Stimulated activated CD4-positive, alpha-beta T cell treated with anti-CD3 and anti-CD28 coated beads, Interleukin-15, amount 100 ng/mL, for 24 hours (primary cell): ENCODE results near the gene HIBCH.
"Not testable (repeated sequence)": the region's sequence is repeated elsewhere in the genome, so short reads cannot be mapped to it uniquely, and the experiment has no call there.

Experiments used
- DNase-seq: peaks from one replicate; pipeline ENCODE4 v3.0.0-alpha.2; 2020

The HIBCH gene, protein sequence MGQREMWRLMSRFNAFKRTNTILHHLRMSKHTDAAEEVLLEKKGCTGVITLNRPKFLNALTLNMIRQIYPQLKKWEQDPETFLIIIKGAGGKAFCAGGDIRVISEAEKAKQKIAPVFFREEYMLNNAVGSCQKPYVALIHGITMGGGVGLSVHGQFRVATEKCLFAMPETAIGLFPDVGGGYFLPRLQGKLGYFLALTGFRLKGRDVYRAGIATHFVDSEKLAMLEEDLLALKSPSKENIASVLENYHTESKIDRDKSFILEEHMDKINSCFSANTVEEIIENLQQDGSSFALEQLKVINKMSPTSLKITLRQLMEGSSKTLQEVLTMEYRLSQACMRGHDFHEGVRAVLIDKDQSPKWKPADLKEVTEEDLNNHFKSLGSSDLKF

DNA sequence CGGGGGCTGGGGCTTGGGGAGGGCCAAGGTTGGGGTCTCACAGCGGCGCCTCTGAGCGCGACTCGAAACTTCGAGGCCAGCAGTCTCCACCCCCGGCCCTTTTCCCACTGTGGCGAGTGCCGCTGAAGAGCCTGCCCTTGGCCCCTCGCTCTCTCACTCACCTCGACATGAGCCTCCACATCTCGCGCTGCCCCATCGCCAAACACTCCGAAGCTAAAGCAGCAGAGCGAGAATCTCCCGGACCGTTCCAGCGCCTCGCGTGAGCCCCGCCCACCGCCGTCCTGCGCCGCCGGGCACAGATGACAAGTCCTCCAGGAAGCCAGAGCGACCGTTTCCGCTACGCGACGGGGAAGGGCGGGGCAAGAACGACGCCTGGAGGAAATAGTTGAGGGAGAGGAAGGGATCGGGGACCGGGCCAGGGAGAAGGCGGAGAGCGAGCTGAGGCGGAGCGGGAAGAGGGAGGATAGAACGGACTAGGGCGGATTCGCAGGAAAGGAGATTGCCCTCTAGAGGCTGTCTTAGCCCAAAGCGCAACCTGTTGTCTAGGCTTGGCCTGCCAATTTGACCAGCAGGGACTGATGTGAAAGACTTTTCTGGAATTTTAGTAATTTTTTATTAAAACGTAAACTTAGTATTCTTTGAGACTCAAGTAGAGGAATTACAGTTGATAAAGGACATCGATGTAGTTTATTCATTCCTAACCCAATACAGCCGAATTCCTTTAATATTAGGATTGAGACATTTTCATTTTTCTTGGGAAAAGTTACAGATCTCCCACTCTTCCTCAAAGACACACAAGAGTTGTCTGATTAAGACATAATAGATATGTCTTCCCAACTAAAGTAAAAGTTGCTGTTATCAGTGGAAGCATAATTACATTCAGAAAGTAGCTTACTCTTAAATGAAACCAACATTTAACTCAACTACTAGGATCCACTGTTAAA lies at the start of gene HIBCH:
Gene HIBCH, minus strand, starts transcription at position 272 of the 944 bp plus-strand sequence. Its CDS starts 76 bp downstream, at position 196.
- peak; percentile 97 for DNase-seq

DNA sequence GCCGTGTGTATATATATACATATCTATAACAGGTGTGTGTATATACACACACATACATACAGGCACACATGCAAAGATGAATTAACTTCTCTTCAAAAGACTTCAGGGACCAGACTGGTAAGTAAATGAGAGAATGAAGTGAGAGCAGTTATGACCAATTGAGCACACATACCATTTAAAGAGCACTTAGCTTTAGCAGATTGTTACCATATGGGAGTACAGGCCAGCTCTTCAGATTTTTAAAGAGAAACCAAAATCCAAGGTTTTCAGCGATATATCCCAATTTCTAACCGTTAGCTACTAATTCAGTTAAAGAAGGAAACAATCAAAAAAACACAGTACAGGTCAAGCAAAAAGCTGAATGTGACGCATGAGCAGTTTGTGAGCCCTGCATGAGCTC lies 47.5 kb upstream of the HIBCH start:
- DNase-seq = no peak

DNA sequence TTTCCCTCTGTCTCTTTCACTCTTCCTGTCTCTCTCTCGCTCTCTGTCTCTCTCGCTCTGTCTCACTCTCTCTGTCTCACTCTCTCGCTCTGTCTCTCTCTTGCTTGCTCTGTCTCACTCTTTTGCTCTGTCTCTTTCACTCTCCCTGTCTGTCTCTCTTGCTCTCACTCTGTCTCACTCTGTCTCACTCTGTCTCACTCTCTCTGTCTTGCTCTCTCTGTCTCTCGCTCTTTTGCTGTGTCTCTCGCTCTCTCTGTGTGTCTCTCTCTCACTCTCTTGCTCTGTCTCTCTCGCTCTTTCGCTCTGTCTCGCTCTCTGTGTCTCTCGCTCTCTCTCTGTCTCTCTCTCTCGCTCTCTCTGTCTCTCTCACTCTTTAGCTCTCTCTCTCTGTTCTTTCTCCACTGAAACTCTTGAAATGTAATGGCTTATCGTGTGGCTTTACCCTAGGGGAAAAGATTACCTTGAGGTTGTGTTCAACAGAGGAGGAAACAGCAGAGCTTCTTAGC lies 46.7 kb upstream of the HIBCH start:
- no peak for DNase-seq

DNA sequence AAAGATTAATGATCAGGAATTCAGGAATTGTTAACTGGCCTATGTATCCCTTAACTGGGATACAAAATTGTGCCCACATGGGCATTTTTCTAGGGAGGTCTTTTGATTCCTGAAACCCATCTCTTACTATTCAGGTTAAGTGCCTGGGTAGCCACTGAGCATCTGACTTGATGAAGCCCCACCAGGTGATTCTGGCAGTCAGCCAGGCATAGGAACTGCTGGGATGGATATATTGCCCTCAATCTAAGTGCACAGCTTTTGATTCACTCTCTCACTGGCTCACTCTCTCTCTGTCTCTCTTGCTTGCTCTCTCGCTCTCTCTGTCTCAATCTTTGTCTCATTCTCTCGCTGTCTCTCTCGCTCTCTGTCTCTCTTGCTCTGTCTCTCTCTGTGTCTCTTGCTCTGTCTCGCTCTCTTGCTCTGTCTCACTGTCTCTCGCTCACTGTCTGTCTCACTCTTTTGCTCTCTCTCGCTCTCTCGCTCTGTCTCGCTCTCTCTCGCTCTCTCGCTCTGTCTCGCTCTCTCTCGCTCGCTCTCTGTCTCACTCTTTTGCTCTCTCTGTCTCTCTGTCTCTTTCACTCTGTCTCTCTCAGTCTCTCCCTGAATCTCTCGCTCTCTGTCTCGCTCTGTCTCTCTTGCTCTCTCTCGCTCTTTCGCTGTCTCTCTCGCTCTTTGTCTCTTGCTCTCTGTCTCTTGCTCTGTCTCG lies 46.0 kb upstream of the HIBCH start:
- DNase-seq = no peak

DNA sequence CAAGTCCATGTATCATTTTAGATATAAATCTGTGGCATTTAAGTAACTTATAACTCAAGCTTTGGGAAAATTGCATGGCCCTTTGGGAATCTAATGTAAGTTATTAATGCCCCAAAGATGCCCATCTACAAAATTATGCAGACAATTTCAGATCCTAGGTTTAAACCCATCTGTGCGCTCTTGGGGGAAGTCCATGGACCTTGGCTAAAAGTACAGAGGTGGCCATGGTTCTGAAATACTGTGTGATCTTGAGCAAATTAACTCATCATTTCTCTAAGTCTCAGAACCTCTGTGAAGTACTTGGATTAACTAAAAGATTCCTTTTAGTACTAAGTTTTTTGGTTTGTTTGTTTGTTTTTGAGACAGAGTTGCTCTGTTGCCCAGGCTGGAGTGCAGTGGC lies 43.3 kb upstream of the HIBCH start:
- DNase-seq = no peak

DNA sequence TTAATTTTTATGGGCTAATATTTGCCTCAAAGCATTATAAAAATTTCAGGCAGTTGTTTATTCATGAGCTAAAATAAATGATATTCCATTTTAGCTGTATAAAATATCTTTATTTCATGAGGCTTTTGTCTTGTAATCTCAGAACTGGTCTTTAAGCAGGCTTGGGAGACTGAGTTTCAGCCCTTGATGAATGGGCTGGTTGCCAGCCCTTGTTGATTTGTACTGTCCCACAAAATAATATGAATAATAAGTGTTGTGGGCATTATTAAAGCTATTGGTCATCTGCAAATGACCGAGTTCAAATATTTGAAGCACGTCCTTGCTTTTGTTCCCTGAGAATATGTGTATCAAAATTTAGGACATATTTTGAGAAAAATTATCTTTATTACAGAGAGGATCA lies 41.9 kb upstream of the HIBCH start:
- no peak for DNase-seq

DNA sequence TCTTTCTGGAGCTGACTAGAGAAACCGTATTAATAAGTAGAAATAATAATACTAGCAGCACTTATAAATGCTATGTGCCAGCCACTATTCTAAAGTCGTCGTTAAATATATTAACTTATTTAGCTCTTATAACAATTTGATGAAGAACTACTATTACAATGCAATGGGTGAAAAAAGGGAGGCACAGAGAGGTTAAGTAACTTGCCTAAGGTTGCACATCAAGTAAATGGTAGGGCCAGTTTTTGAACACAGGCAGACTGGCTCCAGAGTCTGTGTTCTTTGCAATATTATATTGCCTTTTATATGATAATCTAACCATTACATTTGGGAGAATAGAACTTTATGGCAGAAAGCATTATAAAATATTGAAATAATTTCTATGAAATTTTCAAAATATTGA lies 41.3 kb upstream of the HIBCH start:
- DNase-seq = no peak

DNA sequence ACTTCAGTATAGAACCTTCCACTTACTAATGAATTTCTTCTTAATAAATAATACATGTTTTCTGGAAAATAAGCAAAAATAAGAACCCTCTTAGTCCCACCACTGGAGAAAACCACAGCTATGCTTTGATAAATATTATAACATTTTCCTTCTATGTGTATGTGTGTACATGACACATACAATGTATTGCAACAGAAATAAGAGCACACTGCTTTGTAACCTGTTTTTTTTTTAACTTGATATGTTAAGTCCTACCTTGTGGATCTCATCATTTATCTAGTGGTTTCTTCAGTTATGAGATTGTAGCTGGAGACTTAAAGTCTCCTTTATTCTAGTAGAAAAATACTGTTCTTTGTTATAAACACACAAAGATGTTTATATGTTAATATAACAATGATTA lies 40.9 kb upstream of the HIBCH start:
- DNase-seq = no peak

DNA sequence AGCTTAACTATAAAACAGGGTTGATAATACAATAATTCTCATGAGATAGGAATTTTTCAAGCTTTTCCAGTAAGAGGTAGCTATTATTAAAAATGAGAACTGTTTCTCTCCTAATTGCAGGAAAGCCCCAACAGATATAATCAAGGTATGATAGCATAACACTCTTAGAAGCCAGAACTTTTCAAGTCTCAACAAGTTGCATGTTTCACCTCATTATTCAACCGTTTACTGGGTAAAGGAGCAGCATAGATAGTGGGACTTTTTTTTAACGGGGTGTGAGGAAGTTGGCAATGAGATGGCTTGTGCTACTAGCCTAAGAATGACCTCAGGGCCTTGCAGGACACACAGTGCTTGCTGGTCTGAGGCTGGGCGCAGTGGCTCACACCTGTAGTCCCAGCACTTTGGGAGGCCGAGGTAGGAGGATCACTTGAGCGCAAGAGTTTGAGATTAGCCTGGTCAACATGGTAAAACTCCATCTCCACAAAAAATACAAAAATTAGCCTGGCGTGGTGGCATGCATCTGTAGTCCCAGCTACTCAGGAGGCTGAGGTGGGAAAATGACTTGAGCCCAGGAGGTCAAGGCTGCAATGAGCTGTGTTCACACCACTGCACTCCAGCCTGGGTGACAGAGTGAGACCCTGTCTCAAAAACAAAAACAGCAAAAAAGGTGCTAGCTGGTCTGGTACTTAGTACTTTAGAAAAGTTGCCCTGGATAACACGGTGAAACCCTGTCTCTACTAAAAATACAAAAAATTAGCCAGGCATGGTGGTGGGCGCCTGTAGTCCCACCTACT lies 39.2 kb upstream of the HIBCH start:
- DNase-seq = not testable (repeated sequence)

DNA sequence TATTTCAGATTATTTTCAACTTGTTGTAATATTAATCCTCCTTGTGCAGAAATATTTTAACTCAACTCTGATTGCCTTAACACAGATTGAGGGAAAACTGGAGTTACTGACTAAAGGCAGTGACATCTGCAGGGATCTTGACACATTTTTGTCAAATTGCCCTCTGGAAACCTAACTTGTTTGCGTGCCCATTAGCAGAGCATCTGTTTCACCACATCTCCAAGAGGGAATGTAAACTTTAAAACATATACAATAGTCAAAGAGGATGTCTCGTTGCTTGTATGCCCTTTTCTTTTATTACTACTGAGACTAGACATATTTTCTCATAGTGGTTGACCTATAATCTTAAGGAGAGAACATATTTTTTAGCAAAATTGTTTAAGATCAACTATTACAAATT lies 38.0 kb upstream of the HIBCH start:
- DNase-seq = no peak

DNA sequence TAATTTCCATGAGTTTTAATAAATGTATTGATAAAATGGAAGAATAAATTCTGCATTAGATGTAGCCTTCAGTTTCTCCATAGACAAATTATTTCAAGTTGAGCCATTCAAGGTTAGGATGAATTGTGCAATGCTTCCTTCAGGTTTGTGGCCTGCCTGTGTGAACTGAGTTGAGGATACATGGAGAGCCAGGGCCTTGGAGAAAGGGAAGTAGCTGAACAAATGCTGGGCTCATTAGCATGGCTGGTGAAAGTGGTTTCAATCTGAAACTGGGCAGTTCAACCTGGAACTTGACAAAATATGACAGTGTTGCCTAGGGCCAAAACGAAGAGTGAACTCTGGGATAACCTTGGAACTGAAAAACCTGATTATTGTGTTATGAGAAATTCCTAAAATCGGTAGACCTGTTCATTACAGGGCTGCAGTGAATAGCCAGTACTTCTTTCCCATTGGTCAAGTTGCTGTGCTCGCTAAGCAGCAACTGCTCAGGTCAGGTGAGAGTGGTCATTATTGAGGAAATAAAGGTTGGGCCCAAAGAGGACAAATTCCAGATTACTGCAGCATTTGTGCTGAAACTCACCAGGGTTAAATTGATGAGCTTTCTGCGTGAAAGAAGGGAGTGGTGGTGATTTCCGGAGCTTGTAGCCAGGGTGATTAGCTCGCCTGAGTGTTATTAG lies 36.5 kb upstream of the HIBCH start:
- DNase-seq = no peak

DNA sequence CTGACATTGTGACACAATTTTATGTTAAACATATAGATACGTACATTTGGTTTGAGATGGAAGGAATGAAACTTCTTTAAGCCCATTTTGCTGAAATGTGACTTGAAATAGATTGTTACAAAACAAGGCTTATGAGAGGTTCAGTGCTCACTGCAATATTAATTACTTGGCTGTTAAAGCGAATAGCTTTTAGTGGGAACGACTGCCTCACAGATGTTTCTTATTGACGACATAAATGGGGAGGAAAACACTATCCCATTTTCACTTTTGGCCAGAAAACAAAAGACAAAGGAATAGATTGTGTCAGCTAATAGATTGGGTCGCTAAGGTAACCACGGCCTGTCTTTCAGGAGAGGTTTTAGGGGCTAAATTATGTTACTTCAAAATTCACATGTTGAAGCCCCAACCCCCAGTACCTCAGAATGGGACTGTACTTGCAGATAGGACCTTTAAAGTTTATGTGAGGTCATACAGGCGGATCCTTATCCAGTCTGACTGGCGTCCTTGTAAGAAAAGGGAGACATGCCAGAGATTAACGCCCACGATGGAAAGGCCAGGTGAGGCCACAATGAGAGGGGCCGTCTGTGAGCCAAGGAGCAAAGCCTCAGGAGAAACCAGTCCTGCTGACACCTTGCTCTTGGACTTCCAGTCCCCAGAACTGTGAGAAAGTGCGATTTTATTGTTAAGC lies 34.5 kb upstream of the HIBCH start:
- DNase-seq = no peak

DNA sequence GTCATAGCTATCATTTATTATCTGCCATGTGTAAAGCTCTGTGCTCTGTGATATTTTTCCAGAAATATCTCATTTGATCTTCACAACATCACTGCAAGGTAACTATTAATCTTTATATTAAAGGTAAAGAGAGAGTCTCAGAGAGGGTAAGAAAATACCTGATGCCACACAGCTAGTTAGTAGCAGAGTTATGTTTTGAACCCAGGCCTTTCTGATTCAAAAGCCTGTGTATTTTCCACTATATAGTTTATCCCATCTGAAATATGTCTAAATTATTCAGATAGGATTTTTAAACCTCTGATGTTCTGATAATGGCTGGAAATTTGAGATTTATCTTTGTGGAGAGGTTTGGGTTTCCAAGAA lies 33.9 kb upstream of the HIBCH start:
- no peak for DNase-seq

DNA sequence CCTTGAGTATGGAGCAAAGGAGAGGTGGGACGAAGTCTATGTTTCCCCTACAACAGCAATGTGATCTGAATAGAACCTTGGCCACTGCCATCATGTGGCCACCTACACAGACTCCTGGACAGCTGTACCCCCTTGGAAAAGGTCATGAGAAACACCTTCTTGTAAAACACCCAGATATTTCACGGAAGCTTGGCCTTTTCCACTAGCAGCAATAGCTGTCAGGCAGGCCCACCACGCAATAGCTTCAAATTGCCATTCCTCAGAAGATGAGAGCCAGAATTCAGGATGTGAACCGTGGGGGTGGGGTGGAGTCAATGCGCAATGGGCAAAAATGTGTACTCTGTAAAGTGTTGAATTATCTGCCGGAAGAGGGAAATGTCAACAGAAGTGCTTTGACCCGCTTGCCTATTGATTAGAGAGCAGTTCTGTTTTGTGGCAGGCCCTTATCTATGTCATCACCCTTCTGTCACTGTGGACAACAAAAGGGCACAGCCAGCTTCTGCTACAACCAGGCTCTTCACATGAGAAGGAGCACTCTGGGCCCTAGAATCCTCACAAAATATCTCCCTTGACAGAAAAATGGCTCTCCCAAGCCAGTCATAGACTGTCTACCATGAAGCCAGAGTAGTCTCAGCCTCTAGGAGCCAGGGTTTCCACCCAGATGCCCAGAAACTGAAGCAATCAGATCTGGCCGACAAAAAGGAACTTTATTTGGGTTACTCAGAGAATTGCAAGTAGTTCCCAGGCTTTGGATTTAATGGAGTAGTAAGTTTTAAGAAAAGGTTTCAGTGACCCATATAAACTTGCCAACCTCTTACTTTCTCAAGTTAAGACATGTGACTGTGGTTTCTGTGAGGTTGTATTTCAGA lies 33.3 kb upstream of the HIBCH start:
- DNase-seq = no peak

DNA sequence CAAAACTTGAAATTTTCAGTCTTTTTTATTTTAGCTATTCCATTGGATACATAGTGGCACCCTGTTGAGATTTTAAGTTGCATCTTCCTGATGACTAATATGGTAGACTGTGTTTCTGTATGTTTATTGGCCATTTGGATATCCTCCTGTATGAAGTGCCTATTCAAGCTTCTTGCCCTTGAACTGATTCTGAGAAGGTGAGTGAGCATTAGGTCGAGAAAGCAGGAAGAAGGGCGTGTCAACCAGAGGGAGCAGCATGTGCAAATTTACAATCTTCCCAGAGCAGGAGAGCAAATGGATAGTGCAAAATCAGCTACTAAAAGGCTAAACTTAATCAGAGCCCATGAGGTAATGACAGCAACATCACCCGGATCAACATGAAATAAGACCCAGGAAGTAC lies 32.3 kb upstream of the HIBCH start:
- no peak for DNase-seq

DNA sequence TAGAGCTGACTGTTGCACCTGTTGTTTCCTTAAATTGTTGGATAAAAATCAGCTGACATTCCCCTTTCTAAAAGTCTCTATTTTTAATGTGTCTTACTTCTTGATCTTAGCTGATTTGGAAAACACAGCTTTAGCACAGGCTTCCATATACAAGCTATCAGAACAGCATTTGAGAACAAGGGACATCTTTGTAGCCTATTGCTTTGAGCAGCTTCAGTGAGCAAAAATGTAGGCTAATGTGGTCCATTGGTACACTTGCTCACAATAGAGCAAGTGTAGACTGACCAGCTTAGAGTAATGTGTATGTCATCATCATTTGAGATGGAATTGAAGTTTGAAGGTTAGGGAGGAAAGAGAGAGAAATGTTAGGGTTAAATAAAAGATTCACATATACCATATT lies 30.7 kb upstream of the HIBCH start:
- DNase-seq = no peak

DNA sequence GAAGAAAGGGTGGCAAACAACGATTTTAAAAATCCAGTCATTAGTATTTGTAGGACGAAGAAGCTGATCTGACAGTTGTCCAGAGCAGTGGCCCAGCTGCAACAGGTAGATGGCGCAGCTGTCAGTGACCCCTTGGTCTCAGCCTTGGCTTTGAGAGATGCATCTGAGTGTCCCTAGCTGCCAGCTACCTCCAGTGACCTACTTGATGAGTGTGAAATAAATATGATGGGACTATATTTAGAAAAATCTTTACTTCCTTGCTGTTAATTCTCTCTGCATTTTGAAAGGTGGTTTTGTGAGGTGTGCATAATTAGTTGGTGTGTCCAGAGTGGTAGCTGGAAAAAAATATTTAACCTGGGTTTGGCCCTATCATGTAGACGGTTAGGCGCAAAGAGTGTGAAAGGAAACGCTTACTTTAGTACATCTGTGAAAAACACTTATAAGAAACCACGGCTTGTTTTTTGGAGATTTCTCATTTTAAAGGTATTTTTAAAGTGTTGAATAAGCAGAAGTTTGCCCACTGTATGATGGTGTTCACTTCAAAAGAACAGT lies 24.7 kb upstream of the HIBCH start:
- no peak for DNase-seq

DNA sequence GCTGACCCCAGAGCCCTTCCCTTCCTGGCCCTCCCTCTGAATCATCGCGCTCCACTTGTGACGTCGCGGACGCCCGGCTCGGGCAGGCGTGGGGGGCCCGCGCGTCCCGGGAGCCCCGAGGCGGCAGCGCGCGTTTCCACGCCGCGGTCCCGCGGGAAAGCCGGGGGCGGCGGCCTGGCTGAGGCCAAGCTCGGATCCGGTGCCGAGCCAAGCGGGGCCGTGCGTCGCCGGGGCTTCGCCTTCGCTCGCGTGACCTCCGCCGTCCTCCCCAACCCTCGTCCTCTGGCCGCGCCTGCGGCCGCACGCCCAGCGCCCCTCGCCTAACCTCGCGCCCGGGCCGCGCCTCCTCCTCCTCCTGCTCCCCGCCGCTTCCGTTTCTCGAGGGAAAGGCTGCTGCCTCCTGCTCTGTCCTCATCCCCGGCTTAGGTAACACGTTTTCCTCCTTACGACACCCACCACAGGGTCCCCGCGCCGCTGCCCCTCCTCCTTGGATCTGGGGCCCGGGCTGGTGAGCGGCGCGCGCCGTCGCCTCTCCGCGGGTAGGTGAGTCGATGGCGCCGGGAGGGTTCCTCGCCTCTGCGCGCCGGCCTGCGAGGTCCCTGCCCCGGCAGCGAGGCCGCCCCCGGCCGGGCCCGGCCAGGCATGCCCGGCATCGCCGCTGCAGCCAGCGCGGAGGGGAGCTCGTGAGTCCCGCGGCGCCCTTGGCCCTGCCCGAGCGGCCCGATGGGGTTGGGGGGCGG lies 24.1 kb upstream of the HIBCH start, which contains the start of gene INPP1:
Gene INPP1, plus strand, starts transcription at position 54 of the 740 bp plus-strand sequence. CDS start 16,514 bp downstream, outside the sequence.
- DNase-seq = peak; percentile 65

DNA sequence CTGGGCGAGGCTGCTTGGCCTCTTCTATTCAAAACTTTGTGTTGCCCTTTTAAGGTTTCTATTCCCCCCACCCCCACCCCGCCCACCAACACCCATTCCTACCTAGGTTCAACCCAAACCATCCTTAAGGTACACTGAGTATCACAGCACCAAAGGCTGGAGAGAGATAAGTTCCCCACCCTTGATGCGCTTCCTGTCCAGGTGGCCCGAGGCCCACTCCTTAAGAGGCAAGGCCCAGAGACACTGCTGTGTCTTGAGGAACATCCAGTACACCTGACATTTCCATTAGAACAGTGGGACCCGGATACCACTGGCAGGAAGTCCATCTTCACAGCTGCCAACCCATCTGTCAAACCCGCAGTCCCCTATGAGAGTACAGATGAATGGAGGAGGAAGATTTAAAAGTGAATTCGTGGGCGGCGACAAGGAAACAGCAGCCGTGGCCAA lies 23.5 kb upstream of the HIBCH start:
- DNase-seq = no peak
